Measurements from ENCODE around the gene TMPRSS2.

TMPRSS2 gene

GRCh38 chr21:41507521-41508414, at the start of gene TMPRSS2:
TSS of gene TMPRSS2 (minus strand) at chr21:41508158. CDS start at chr21:41498133, 10,025 bp downstream.
- DNase-seq = no peak

GRCh38 chr21:41555057-41555456, 47.1 kb upstream of the TMPRSS2 start:
- no peak for DNase-seq

GRCh38 chr21:41552254-41552653, 44.3 kb upstream of the TMPRSS2 start:
- no peak for DNase-seq

GRCh38 chr21:41548781-41549180, 40.8 kb upstream of the TMPRSS2 start:
- DNase-seq = no peak

- no peak for DNase-seq
Measured at GRCh38 chr21:41547111-41547510, 39.2 kb upstream of the TMPRSS2 start.

DNA sequence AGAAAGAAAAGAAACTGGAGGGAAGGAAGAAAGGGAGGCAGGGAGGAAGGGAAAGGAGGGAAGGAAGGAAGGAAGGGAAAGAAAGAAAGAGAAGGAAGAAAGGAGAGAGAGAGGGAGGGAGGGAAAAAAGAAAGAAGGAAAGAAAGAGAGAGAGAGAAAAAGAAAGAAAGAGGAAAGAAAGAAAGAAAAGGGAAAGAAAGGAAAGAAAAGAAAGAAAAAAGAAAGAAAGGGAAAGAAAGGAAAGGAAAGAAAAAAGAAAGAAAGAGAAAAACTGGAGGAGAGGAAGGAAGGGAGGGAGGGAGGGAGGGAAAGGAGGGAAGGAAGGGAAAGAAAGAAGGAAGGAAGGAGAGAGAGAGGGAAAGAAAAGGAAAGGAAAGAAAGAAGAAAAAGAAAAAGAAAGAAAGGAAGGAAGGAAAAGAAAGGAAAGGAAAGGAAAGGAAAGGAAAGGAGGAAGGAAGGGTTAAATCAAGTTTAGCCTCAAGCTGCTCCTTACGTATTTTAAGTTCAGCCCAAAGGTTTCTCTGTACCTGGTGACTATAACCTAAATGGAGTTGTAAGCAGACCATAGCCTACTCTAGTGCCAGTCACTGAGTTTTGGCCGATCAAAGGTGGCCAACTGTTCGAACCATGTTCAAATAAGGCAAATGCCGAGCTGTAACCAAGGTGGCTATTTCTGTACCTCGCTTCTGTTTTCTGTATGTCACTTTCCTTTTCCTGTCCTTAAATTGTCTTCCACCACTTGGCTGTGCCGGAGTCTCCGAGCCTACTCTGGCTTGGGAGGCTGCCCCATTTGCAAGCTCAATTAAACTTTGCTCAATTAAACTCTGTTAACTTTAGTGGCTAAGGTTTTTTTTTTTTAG, 37.8 kb upstream of the TMPRSS2 start:
- no peak for DNase-seq

- no peak for DNase-seq
Measured at GRCh38 chr21:41542727-41543126, 34.8 kb upstream of the TMPRSS2 start.

- DNase-seq = no peak
Measured at GRCh38 chr21:41537356-41537755, 29.4 kb upstream of the TMPRSS2 start.

DNA sequence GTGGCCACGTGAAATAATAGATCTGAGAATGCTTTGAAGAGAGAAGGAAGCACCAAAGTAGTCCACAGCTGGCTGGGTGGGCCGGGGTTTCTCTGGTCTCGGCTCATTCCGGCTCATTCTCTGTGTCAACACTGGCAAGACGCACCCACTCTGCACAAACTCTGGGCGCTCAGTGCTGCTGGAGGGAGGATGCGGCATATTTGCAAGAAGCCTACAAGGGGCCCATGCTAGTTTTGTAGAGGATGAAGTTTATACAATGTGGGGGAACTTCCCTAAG, 28.8 kb upstream of the TMPRSS2 start:
- no peak for DNase-seq

DNA sequence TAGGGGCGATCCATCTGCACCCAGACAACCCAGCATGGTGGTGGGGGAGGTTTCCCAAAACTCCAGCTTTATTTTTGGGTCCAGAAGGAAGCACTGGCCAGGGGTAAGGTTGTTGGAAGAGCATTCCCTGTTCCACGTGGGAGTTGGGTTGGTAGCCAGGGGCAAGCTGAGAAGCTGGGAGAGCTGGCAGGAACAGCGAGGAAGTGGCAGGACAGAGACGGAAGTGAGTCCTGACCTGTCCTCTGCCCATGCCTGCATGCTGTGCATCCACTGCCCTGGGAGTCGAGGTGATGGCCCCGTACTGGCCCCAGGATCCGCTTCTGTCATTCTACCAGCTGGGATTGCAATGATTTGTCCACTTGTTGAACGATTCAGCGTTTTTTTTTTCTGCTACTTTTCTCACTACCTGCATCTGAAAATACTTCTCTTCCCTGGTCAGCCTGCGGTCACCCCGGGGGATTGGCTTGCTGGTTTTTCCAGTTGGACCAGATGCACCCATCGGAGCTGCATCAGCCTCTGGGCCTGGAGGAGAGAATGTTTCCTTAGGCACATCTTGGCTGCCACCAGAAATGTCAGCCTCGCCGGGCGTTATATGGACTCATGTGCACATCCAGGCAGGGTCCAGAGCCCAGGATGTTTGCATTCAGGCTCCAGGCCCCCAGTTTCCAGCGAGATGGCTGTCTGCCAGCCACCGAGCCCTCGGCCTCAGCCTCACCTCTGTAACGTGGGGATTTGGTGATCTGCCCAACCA, 28.3 kb upstream of the TMPRSS2 start:
- no peak for DNase-seq

GRCh38 chr21:41530366-41530765, 22.4 kb upstream of the TMPRSS2 start:
- no peak for DNase-seq

GRCh38 chr21:41529769-41530168, 21.8 kb upstream of the TMPRSS2 start:
- no peak for DNase-seq

DNA sequence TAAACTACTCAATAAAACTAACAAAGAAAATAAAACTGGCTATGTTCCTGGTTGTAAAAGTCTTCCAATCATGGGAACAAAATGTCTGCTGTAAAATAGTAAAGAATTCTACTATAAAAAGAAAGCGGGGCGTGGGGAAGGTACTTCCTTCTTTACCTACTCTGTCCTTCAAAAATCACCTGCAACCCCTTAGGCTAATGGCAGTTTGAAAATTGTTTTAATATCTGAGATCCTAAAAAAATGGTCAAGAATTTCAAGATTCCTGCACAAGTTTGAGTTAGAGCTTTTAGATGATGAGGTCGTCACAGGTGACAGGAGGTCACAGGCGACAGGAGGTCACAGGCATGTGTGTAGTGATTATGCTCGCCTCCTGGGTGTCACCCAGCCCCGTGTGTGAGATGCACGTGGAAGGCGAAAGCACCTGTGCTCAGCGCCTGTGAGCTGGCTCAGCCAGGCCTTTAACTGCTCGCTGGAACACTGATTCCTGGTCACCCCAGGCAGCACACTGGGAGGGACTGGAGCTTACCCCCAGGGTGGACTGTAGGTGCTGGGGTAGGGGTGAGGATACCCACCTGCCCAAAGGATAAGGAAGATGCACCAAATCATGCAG, 18.6 kb upstream of the TMPRSS2 start:
- DNase-seq = no peak

DNA sequence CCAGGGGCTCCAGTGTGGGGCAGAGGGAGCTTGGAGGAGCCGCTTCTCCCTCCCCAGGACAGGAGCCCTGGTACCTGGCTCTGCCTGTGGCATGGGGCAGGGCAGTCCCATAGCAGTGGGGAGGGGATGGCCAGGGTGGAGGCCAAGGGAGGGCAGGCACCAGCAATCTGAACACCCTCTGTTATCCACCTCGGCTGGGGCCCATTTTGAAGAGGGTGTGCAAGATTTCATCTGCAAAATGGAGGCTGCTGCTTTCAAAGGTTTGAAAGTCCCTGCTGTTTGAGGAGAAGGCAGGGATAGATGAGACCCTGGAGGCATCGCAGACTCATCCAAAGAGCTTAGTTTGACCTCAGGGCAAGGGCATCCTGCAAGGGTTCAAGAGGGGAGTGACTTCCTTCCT, 15.2 kb upstream of the TMPRSS2 start:
- DNase-seq = no peak

DNA sequence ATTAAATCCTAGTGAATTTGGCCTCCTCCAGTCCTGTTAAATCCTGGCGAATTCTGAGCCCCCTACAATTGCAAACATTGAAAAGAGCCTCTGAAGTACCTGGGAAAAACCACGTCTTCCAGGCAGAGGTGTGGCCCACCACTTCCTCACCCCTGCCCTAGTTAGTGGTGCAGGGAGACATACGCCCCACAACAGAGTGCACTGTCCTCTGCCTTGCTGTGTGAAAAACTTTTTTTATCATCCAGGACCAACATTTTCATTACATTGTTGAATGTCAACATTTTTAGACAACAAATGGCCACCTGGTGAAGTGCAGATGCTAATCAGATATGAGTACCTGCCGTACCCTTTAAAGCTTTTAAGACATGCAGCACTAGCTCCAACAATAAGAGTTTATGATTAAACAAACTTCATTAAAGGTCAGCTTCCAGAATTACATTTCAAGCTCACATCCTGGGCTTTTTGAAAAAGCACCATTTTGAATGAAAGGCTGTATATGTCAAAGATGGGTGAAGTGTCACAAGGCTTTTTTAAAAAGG, 13.6 kb upstream of the TMPRSS2 start:
- no peak for DNase-seq

GRCh38 chr21:41520560-41521442, 12.8 kb upstream of the TMPRSS2 start:
- DNase-seq = no peak

DNA sequence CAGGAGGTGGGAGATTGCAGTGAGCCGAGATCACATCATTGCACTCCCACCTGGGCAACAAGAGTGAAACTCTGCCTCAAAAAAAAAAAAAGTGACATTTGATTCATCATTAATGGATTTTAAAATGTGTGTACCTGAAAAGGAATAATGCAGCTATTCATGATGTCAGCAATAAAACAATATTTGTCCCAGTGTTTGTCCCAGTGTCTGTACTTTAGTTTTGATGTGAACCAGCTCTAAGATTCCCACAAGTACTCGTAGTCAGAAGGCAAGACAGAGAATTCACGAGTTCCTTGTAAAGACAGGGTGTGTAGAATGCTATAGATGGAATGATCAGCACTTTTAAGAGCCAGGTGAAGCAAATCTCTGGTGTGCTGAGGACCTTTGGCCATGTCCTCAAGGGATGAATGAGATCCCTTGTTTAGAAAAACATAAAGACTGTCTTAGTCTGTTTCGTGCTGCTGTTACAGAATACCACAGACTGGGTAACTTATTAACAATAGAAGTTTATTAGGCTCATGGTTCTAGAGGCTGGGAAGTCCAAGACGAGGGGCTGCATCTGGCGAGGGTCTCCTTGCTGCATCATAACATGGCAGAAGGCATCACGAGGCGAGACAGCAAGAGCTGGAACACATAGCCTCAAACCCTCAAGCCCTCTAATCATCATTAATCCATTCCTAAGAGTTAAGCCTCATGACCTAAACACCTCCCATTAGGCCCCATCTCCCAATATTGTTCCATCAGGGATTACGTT, 12.0 kb upstream of the TMPRSS2 start:
- DNase-seq = no peak

DNA sequence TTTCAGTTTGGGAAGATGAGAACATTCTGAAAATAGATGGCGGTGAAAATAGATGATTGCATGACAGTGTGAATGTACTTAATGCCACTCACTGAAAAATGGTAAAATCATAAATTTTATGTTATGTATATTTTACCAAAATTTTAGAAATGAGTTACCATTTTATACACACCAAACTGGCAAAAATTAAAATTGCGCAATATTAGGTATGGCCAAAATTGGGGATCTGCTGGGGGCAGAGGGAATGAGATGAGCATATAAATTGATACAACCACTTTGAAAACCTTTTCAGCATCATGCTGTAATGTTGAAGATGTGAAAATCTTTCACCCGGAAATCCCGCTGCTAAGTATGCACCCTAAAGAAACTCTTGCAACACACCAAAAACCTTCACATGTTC, 10.8 kb upstream of the TMPRSS2 start:
- DNase-seq = no peak

GRCh38 chr21:41511858-41512257, 3.9 kb upstream of the TMPRSS2 start:
- no peak for DNase-seq

DNA sequence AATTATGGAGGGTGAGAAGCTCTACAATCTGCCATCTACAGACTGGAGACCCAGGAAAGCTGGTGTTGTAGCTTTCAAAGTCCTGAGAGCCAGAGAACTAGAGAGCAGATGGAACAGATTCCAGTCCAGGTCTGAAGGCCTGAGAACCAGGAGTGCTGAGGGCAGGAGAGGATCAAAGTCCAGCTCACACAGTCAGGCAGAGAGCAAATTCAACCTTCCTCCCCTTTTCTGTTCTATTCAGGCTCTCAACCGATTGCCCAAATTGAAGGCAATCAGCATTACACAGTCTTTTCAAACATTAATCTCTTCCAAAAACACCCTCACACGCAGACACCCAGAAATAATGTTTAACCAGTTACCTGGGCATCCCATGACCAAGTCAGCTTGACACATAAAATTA, 2.5 kb upstream of the TMPRSS2 start:
- no peak for DNase-seq

GRCh38 chr21:41509733-41510132, 1.8 kb upstream of the TMPRSS2 start:
- DNase-seq = no peak
